ENCODE results near the gene UQCRQ. TPM values are rescaled to one million over a fixed set of nuclear protein-coding genes. Genes with fewer than 3 reads are reported as not detected.
"Not testable (repeated sequence)": the region's sequence is repeated elsewhere in the genome, so short reads cannot be mapped to it uniquely, and the experiment has no call there.

UQCRQ gene
- total RNA-seq, 2 donors from 2014 or later, result 107 to 112 TPM

DNA sequence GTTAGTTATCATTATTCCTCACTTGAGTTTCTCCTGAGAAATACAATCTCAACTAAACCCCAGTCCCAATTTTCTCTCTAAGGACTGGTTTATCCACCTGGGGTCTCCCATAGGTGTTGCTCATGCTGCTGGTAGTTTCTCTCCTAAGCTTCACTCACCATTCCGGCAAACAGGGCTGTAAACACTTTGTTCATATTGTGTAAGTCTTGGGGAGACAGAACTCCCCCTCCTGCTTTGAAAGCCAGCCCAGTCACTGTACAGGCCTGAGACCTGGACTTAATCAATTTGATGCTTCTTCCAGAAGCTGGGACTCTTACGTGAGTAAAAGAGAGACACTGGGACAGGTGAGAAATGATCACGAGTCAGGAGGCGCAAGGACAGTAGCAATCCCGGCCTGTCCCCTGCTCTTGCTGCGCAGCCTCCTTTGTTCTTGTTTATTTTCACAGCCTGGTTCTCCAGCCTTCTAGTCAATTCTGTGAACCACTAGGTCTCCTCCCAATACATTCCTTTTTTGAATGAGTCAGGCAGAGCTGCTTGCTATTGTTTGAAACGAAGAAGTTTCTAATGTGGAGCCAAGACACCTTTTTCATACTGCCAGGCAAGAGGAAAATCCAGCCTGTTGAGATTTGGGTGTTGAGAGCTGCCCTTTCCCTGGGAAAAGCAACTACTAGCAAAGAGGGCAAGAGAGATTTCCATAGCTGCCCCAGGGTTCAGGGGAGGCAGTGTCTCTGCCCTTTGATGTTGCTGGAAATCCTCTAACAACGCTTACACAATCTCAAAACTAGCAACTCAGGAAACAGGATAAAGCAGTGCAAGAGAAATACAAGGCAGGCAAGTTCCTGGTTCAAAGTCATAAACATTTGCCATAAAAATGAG is 26.8 kb upstream of the UQCRQ start:
- H3K36me3 Mint-ChIP-seq (ENCODE audit: low read depth), result no peaks in the 10 kb centered on the region
- DNase-seq (no peak), ATAC-seq (no peak)
- H3K27me3 Mint-ChIP-seq, result no peaks in the 10 kb centered on the region
- H3K27ac Mint-ChIP-seq, result no peak overlapping the region
- H3K9me3 ChIP-seq (ENCODE audit: control insufficient read depth, low read length, poor library complexity, severe bottlenecking), result no peaks in the 10 kb centered on the region
- H3K4me1 Mint-ChIP-seq, result no peaks in the 10 kb centered on the region
- no peak overlapping the region for H3K4me3 Mint-ChIP-seq

DNA sequence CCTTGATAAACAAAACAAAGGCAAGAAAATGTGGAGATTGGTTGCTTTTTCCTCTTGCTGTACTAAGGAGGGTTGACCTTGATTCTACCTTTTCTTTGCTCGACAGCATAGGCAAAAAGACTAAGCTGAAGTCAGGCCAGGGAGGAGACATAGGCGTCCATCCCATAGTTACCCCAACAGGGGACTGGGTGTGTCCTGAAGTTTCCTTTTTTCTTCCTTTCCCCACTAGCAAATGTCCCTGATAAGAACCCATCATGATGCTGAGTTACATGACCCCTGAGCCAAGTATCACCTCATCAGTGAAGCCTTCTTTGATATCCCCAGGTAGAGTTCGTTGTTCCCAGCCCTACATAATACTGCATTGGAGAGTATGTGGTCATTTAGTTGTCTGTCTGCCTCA is 26.1 kb upstream of the UQCRQ start:
- H3K4me1 Mint-ChIP-seq, result no peaks in the 10 kb centered on the region
- DNase-seq (no peak), ATAC-seq (no peak)
- no peak overlapping the region for H3K4me3 Mint-ChIP-seq
- H3K9me3 ChIP-seq (ENCODE audit: control insufficient read depth, low read length, poor library complexity, severe bottlenecking), result no peaks in the 10 kb centered on the region
- H3K36me3 Mint-ChIP-seq (ENCODE audit: low read depth), result no peaks in the 10 kb centered on the region
- H3K27me3 Mint-ChIP-seq, result no peaks in the 10 kb centered on the region
- H3K27ac Mint-ChIP-seq, result no peak overlapping the region

DNA sequence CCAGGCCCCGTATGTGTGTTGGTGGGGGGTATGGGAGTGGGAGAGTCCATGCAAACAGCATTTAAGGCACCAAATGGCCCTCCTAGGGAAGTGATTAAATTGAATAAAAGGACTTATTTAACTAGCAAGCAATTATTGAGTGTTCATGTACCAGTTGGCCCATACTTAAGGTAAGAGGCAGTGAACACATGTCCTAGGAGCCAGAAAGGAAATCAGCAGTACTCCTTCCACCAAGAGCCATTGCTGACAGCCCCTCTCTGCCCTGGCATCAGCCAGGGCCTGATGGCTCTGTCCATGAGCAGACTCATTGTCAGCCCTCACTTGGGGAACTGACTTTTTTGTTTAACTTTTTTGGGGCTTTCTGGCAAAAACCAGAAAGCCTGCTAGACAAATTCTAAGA is 25.5 kb upstream of the UQCRQ start:
- no peak for ATAC-seq
- no peak overlapping the region for H3K27ac Mint-ChIP-seq
- no peaks in the 10 kb centered on the region for H3K36me3 Mint-ChIP-seq (ENCODE audit: low read depth)
- no peaks in the 10 kb centered on the region for H3K27me3 Mint-ChIP-seq
- H3K9me3 ChIP-seq (ENCODE audit: control insufficient read depth, low read length, poor library complexity, severe bottlenecking), result no peaks in the 10 kb centered on the region
- no peaks in the 10 kb centered on the region for H3K4me1 Mint-ChIP-seq
- no peak for DNase-seq
- no peak overlapping the region for H3K4me3 Mint-ChIP-seq

DNA sequence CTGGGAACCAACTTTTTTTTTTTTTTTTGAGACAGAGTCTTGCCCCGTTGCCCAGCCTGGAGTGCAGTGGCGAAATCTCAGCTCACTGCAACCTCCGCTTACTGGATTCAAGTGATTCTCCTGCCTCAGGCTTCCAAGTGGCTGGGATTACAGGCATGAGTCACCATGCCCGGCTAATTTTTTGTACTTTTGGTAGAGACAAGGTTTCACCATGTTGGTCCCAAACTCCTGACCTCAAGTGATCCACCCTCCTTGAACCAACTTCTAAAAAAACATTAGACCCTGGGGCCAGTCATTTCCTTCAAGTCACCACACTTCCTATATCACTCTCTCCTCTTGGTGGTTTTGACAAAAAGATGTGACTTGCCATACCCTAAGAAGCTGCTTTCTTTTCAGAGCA is 25.1 kb upstream of the UQCRQ start:
- H3K9me3 ChIP-seq (ENCODE audit: control insufficient read depth, low read length, poor library complexity, severe bottlenecking), result no peaks in the 10 kb centered on the region
- no peaks in the 10 kb centered on the region for H3K27me3 Mint-ChIP-seq
- no peak for DNase-seq
- H3K27ac Mint-ChIP-seq, result no peak overlapping the region
- no peak for ATAC-seq
- no peaks in the 10 kb centered on the region for H3K4me1 Mint-ChIP-seq
- H3K4me3 Mint-ChIP-seq, result no peak overlapping the region
- H3K36me3 Mint-ChIP-seq (ENCODE audit: low read depth), result no peaks in the 10 kb centered on the region

DNA sequence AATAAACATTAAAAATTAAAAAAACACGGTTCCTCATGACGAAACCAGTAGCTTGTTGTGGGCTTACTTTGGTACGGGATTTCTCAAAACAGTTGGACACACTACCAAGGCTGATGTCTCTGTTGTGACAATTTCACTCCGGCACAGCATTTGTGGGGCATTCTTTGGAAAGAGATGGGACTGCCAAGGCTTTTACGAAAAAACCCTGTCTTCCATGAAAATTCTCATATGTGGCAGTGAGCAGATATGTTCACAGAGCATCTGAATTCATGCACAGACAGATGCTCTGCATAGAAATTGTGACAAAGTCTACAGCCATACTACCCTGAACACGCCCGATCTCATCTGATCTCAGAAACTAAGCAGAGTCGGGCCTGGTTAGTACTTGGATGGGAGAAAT is 18.2 kb upstream of the UQCRQ start:
- no peaks in the 10 kb centered on the region for H3K27me3 Mint-ChIP-seq
- peaks cover 3% of the 10 kb centered on the region for H3K4me1 Mint-ChIP-seq
- H3K9me3 ChIP-seq (ENCODE audit: control insufficient read depth, low read length, poor library complexity, severe bottlenecking), result no peaks in the 10 kb centered on the region
- ATAC-seq (no peak), DNase-seq (no peak)
- H3K4me3 Mint-ChIP-seq, result no peak overlapping the region
- no peak overlapping the region for H3K27ac Mint-ChIP-seq
- H3K36me3 Mint-ChIP-seq (ENCODE audit: low read depth), result peaks cover 2% of the 10 kb centered on the region

DNA sequence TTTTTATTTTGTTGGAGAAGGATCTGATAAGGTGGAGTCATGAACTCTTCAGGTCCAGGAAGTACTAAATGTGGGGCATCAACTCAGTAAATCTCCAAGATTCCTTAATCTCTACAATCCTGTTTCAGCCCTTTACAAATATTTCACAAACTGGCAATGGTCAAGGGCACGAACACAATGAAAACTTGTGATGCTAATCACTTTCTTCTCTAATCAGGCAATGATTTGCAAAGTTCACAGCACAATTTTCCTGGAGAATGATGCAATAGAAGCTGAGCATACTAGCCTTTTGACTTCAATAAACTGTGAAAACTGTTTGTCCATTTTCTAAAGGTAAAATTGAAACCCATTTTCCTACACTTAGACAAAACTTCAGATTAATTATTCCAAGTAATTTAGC is 17.1 kb upstream of the UQCRQ start:
- Mint-ChIP-seq H3K27me3 (no peaks in the 10 kb centered on the region), H3K27ac (no peak overlapping the region), H3K36me3 (ENCODE audit: low read depth) (peaks cover 2% of the 10 kb centered on the region), H3K4me1 (peaks cover 5% of the 10 kb centered on the region), H3K4me3 (no peak overlapping the region)
- DNase-seq, result no peak
- no peaks in the 10 kb centered on the region for H3K9me3 ChIP-seq (ENCODE audit: control insufficient read depth, low read length, poor library complexity, severe bottlenecking)
- ATAC-seq, result no peak

DNA sequence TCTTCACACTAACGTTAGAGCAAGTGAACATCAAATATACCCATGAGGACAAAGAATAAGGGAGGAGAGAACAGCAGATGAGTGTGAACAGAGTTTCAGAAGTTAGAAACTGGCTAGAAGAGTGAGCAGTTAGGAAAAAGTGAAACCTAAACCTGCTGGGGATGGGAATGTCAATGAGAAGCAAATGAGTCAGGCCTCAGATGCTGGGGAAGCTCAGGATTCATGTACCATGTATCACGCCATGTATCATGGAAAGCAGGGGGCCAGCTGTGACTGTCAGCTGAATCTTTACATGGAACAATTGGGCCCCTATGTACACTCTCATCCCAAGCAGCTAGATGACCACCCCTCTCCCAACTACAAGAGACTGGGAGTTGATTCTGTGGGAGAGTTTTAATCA is 16.4 kb upstream of the UQCRQ start:
- H3K4me1 Mint-ChIP-seq, result peaks cover 5% of the 10 kb centered on the region

DNA sequence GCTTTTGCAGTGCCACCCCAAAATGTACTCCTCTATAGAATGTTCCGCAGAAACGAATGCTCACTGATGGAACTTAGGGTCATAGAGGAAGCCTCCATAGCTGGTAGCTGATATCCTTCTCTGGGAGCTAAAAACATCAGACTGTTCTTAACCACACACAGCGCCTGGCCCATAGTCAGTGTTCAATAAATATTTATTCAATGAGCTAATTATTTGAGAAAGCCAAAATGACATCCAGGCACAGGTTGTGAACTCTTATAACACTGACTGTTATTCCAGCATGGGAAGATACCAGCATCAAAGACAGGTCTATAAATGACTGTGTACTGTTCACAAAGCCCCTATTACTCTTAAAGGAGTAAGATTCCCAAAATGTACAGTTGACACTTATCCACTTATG is 13.1 kb upstream of the UQCRQ start:
- H3K4me3 Mint-ChIP-seq, result no peak overlapping the region
- peaks cover 2% of the 10 kb centered on the region for H3K36me3 Mint-ChIP-seq (ENCODE audit: low read depth)
- no peaks in the 10 kb centered on the region for H3K9me3 ChIP-seq (ENCODE audit: control insufficient read depth, low read length, poor library complexity, severe bottlenecking)

More for the DNA sequence above, 16.4 kb upstream of the UQCRQ start:
- ATAC-seq (no peak), DNase-seq (no peak)
- H3K9me3 ChIP-seq (ENCODE audit: control insufficient read depth, low read length, poor library complexity, severe bottlenecking), result no peaks in the 10 kb centered on the region
- peaks cover 2% of the 10 kb centered on the region for H3K36me3 Mint-ChIP-seq (ENCODE audit: low read depth)
- no peak overlapping the region for H3K27ac Mint-ChIP-seq
- H3K4me3 Mint-ChIP-seq, result no peak overlapping the region
- H3K27me3 Mint-ChIP-seq, result peaks cover 4% of the 10 kb centered on the region

DNA sequence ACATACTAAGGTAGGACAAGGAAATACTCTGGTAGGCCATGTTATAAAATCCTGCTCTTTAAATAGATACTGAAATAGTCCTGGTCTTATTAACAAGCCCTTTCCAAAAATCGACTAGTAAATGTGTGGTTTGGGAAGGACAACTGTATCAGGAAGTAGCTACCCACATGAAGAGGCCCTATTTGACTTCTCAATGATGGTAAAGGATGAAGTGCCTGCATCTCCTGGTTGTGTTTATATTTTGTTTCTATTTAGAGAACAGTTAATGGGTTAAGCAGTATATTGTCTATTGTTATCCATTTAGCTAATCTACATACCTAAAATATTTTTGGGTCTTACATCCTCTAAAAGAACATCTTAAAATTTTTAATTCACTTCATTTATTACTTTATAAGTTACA is 12.7 kb upstream of the UQCRQ start:
- no peak overlapping the region for H3K4me3 Mint-ChIP-seq
- H3K9me3 ChIP-seq (ENCODE audit: control insufficient read depth, low read length, poor library complexity, severe bottlenecking), result no peaks in the 10 kb centered on the region
- DNase-seq, result no peak
- H3K27me3 Mint-ChIP-seq, result peaks cover 14% of the 10 kb centered on the region
- no peak overlapping the region for H3K27ac Mint-ChIP-seq
- H3K36me3 Mint-ChIP-seq (ENCODE audit: low read depth), result peaks cover 2% of the 10 kb centered on the region
- no peak for ATAC-seq
- peaks cover 5% of the 10 kb centered on the region for H3K4me1 Mint-ChIP-seq

More for the DNA sequence above, 13.1 kb upstream of the UQCRQ start:
- Mint-ChIP-seq H3K27me3 (peaks cover 14% of the 10 kb centered on the region), H3K27ac (no peak overlapping the region), H3K4me1 (peaks cover 5% of the 10 kb centered on the region)
- ATAC-seq (no peak), DNase-seq (no peak)

DNA sequence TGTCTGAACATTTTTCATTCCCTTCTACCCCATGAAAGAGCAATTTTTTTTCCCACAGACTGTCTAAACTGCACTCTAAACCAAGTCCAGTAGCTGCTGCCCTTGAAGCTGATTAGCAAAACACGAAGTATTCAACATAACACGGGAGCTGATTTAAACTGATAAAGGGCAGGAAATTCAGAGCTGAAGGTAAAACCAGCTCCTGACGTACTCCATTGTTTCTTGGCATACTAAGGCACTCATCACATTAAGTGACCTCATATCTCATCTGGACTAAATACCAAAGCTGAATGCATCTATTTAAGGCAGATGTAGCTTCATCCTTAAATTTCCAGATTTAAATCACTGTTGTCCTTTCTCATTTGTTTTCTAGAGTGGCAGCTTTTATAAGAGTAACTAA is 12.1 kb upstream of the UQCRQ start:
- no peak for DNase-seq
- no peak overlapping the region for H3K4me3 Mint-ChIP-seq
- H3K36me3 Mint-ChIP-seq (ENCODE audit: low read depth), result peaks cover 2% of the 10 kb centered on the region
- peaks cover 14% of the 10 kb centered on the region for H3K27me3 Mint-ChIP-seq
- ATAC-seq, result no peak
- H3K9me3 ChIP-seq (ENCODE audit: control insufficient read depth, low read length, poor library complexity, severe bottlenecking), result no peaks in the 10 kb centered on the region
- H3K4me1 Mint-ChIP-seq, result peaks cover 5% of the 10 kb centered on the region
- H3K27ac Mint-ChIP-seq, result no peak overlapping the region

DNA sequence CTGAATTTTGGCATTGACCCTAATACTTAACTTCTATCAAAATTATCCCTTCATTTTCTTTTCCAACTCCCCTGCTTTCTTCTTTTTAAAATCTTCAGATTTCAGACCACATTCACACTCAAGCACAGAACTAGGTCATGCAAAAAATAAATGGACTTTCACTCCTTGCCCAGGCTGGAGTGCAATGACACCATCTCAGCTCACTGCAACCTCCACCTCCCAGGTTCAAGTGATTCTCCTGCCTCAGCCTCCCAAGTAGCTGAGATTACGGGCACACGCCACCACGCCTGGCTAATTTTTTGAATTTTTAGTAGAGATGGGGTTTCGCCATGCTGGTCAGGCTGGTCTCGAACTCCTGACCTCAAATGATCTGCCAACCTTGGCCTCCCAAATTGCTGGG is 11.4 kb upstream of the UQCRQ start:
- not testable (repeated sequence) for H3K9me3 ChIP-seq (ENCODE audit: control insufficient read depth, low read length, poor library complexity, severe bottlenecking); DNase-seq; H3K27ac Mint-ChIP-seq; ATAC-seq; H3K4me1 Mint-ChIP-seq; H3K4me3 Mint-ChIP-seq; H3K36me3 Mint-ChIP-seq (ENCODE audit: low read depth)
- H3K27me3 Mint-ChIP-seq, result peaks cover 14% of the 10 kb centered on the region

DNA sequence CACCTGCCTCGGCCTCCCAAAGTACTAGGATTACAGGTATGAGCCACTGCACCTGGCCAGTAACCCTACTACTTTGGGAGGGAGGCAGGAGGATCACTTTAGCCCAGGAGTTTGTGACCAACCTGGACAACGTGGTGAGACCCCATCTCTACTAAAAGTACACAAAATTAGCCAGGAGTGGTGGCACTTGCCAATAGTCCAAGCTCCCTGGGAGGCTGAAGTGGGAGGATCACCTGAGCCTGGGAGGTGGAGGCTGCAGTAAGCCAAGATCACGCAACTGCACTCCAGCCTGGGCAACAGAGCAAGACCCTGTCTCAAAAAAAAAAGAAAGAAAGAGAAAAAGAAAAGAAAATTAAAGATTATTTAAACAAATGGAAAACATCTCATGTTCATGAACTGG is 10.4 kb upstream of the UQCRQ start:
- Mint-ChIP-seq H3K36me3 (ENCODE audit: low read depth) (peaks cover 2% of the 10 kb centered on the region), H3K4me3 (no peak overlapping the region), H3K4me1 (peaks cover 2% of the 10 kb centered on the region), H3K27ac (no peak overlapping the region), H3K27me3 (peaks cover 14% of the 10 kb centered on the region)
- no peaks in the 10 kb centered on the region for H3K9me3 ChIP-seq (ENCODE audit: control insufficient read depth, low read length, poor library complexity, severe bottlenecking)
- DNase-seq (no peak), ATAC-seq (no peak)

DNA sequence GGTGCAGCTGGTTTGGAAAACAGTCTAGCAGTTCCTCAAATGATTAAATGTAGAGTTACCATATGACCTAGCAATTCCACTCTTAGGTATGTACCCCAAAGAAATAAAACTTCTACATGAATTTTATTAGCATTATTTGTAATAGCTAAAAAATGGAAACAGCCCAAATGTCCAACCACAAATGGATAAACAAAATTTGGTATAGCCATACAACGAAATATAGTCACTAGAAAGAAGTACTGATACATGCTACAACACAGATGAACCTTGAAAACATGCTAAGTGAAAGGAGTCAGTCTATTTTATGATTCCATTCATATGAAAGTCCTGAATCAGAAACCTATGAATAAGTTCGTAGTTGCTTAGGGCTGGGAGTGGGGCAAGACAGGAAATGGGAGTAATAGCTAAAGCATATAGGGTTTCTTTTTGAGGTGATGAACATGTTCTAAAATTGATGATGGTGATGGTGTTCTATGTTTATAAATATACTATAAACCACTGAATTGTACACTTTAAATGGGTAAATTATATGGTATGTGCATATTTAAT is 6.5 kb upstream of the UQCRQ start:
- DNase-seq, result no peak
- Mint-ChIP-seq H3K4me3 (no peak overlapping the region), H3K27ac (no peak overlapping the region), H3K27me3 (peaks cover 18% of the 10 kb centered on the region), H3K4me1 (no peaks in the 10 kb centered on the region), H3K36me3 (ENCODE audit: low read depth) (no peaks in the 10 kb centered on the region)
- no peaks in the 10 kb centered on the region for H3K9me3 ChIP-seq (ENCODE audit: control insufficient read depth, low read length, poor library complexity, severe bottlenecking)
- ATAC-seq, result no peak

DNA sequence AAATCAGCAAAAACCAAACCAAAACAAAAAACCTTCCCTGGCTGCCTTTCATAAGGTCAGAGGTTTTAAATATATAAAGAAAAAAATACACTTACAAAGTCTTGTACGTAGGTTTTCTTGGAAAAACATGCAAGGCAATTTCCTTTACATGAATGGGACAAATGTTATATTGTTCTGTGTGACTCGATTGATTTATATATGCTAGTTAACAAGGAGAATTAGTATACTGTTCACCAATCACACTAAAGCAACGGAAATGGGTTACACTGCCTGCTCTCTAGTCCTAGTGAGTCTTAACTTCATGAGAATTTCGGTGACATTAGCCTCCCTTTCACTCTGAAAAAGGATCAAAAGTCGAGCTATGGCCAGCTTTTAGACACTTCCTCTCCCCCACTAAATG is 5.7 kb upstream of the UQCRQ start:
- no peak overlapping the region for H3K27ac Mint-ChIP-seq
- no peaks in the 10 kb centered on the region for H3K9me3 ChIP-seq (ENCODE audit: control insufficient read depth, low read length, poor library complexity, severe bottlenecking)
- H3K27me3 Mint-ChIP-seq, result peaks cover 10% of the 10 kb centered on the region
- H3K4me3 Mint-ChIP-seq, result no peak overlapping the region
- no peaks in the 10 kb centered on the region for H3K4me1 Mint-ChIP-seq
- DNase-seq, result no peak
- H3K36me3 Mint-ChIP-seq (ENCODE audit: low read depth), result no peaks in the 10 kb centered on the region
- no peak for ATAC-seq
